HCT116 (cell line): ENCODE measurements around the gene FTSJ1. TPM values are rescaled to one million over a fixed set of nuclear protein-coding genes. Genes with fewer than 3 reads are reported as not detected.

Source experiments
- ATAC-seq: fragments of 200-7000 bp; cut with Tn5 transposase; 2 replicates; pipeline ENCODE4 v1.9.1; 2020; ENCODE audit warnings: mild to moderate bottlenecking, moderate library complexity
- BruUV-seq: library from RNA; stranded (reverse); fragments of 400-500 nt; replicated peaks from 2 replicates; lab custom pipeline; 2021; lab: Mats Ljungman, UMichigan
- CTCF ChIA-PET: fragments of 300-600 bp; sonication (Branson Sonifier 250); formaldehyde crosslinking; loops from one replicate; lab custom pipeline; 2021; ENCODE audit warnings: antibody characterized with exemption; lab: Charles Lee
- POLR2A ChIA-PET: fragments of 300-600, 350-600 bp; sonication (Branson Sonifier 250); formaldehyde crosslinking; loops from one replicate; lab custom pipeline; 2021; ENCODE audit warnings: antibody characterized with exemption; lab: Charles Lee
- RAD21 ChIA-PET, 2 experiments: fragments of 300-600 bp; sonication (Branson Sonifier 250); formaldehyde crosslinking; loops; one replicate each; lab custom pipeline; 2023; ENCODE audit warnings: low total read pairs in 2 of 2; ENCODE audit not compliant: uncharacterized antibody in 2 of 2, unreplicated experiment in 2 of 2, low non-redundant PET in 1 of 2; lab: Charles Lee
- DNase-seq: peaks from one replicate; pipeline ENCODE4 v3.0.0-alpha.2; 2010; ENCODE audit warnings: low read depth, low spot score
- H2AFZ ChIP-seq: fragments of 200-600 bp; shearing (Covaris generic), sonication (generic); 2 replicates; pipeline ENCODE4 v1.6.1; 2017; ENCODE audit warnings: low read depth, mixed run types, mixed read lengths, antibody characterized with exemption, low read length; ENCODE audit not compliant: poor library complexity, severe bottlenecking
- H3K27ac ChIP-seq: 2 replicates; pipeline ENCODE4 v1.5.1; 2012; ENCODE audit warnings: low read depth, low read length
- H3K27me3 ChIP-seq: fragments of 200-600 bp; sonication (generic); 2 replicates; pipeline ENCODE4 v1.6.1; 2016; ENCODE audit warnings: mixed run types, low read length, mixed read lengths; ENCODE audit not compliant: insufficient read depth
- H3K36me3 ChIP-seq, 2 experiments: fragments of 200-500 bp in 1 of 2; fragments of 200-600 bp in 1 of 2; sonication (Bioruptor generic) in 1 of 2; sonication (generic) in 1 of 2; 2 replicates each; pipeline versions ENCODE4 v1.5.1 to v1.6.1; 2014 to 2016; ENCODE audit warnings: low read length in 2 of 2, inconsistent platforms in 1 of 2, mixed read lengths in 1 of 2, mixed run types in 1 of 2; ENCODE audit not compliant: insufficient read depth in 2 of 2, control insufficient read depth in 1 of 2
- H3K4me1 ChIP-seq, 2 experiments: fragments of 200-600 bp in 1 of 2; sonication (generic) in 1 of 2; 2 replicates each; pipeline versions ENCODE4 v1.5.1 to v1.6.1; 2012 to 2017; ENCODE audit warnings: low read length in 2 of 2, inconsistent platforms in 1 of 2, mild to moderate bottlenecking in 1 of 2, mixed read lengths in 1 of 2, mixed run types in 1 of 2, moderate library complexity in 1 of 2; ENCODE audit not compliant: insufficient read depth in 2 of 2, control insufficient read depth in 1 of 2
- H3K4me2 ChIP-seq: fragments of 200-600 bp; sonication (generic); 2 replicates; pipeline ENCODE4 v1.6.1; 2017; ENCODE audit warnings: mixed run types, low read length, mixed read lengths
- H3K4me3 ChIP-seq, 2 experiments: fragments of 200-600 bp in 1 of 2; sonication (generic) in 1 of 2; replicated peaks in 1 of 2; 2 replicates each; pipeline ENCODE4 v1.5.1; 2011 to 2016; ENCODE audit warnings: low read length in 2 of 2, control low read depth in 1 of 2, low read depth in 1 of 2, mild to moderate bottlenecking in 1 of 2, mixed read lengths in 1 of 2, mixed run types in 1 of 2
- H3K79me2 ChIP-seq: fragments of 200-600 bp; sonication (generic); 2 replicates; pipeline ENCODE4 v1.6.1; 2017; ENCODE audit warnings: mild to moderate bottlenecking, mixed run types, low read length, moderate library complexity, mixed read lengths; ENCODE audit not compliant: insufficient read depth
- H3K9ac ChIP-seq: fragments of 200-600 bp; sonication (generic); 2 replicates; pipeline ENCODE4 v1.6.1; 2016; ENCODE audit warnings: low read length, mixed read lengths
- H3K9me2 ChIP-seq: fragments of 200-600 bp; sonication (generic), shearing (Covaris generic); 2 replicates; pipeline ENCODE4 v1.6.1; 2017; ENCODE audit warnings: mixed run types, mild to moderate bottlenecking, moderate library complexity; ENCODE audit not compliant: insufficient read depth
- H3K9me3 ChIP-seq, 2 experiments: fragments of 200-500 bp in 1 of 2; fragments of 200-600 bp in 1 of 2; sonication (Bioruptor generic) in 1 of 2; sonication (generic) in 1 of 2; 2 replicates each; pipeline ENCODE4 v1.6.1; 2014 to 2017; ENCODE audit warnings: low read length in 2 of 2, mixed read lengths in 2 of 2, inconsistent platforms in 1 of 2, low read depth in 1 of 2, mild to moderate bottlenecking in 1 of 2, mixed run types in 1 of 2, moderate library complexity in 1 of 2; ENCODE audit not compliant: control insufficient read depth in 1 of 2, insufficient read depth in 1 of 2
- H4K20me1 ChIP-seq: fragments of 200-600 bp; sonication (generic), shearing (Covaris generic); 2 replicates; pipeline ENCODE4 v1.6.1; 2017; ENCODE audit warnings: mixed run types, mild to moderate bottlenecking, moderate library complexity; ENCODE audit not compliant: insufficient read depth
- ATF3 ChIP-seq: IDR thresholded peaks from 2 replicates; pipeline ENCODE4 v1.6.1; 2012
- CEBPB ChIP-seq: IDR thresholded peaks from 2 replicates; pipeline ENCODE4 v1.6.1; 2012; ENCODE audit warnings: low read depth
- EGR1 ChIP-seq: IDR thresholded peaks from 2 replicates; pipeline ENCODE4 v1.6.1; 2012; ENCODE audit warnings: low read depth
- EZH2 ChIP-seq: fragments of 200-600 bp; sonication (generic); IDR thresholded peaks from 2 replicates; pipeline ENCODE4 v1.6.1; 2017; ENCODE audit warnings: antibody characterized with exemption, mixed run types
- EZH2phosphoT487 ChIP-seq: fragments of 200-600 bp; IDR thresholded peaks from 2 replicates; pipeline ENCODE4 v1.6.1; 2018; ENCODE audit warnings: antibody characterized with exemption, borderline replicate concordance
- FOSL1 ChIP-seq: IDR thresholded peaks from 2 replicates; pipeline ENCODE4 v1.6.1; 2012; ENCODE audit warnings: low read depth
- JUND ChIP-seq: IDR thresholded peaks from 2 replicates; pipeline ENCODE4 v1.6.1; 2012
- MAX ChIP-seq: IDR thresholded peaks from 2 replicates; pipeline ENCODE4 v1.6.1; 2012
- POLR2AphosphoS5 ChIP-seq: IDR thresholded peaks from 2 replicates; pipeline ENCODE4 v1.6.1; 2011; ENCODE audit warnings: mild to moderate bottlenecking, low read depth, low read length, moderate library complexity
- RAD21 ChIP-seq: IDR thresholded peaks from 2 replicates; pipeline ENCODE4 v1.6.1; 2012; ENCODE audit warnings: low read depth, mild to moderate bottlenecking
- REST ChIP-seq: IDR thresholded peaks from 2 replicates; pipeline ENCODE4 v1.6.1; 2012; ENCODE audit warnings: low read depth
- SP1 ChIP-seq: IDR thresholded peaks from 2 replicates; pipeline ENCODE4 v1.6.1; 2012; ENCODE audit warnings: low read depth
- TCF7L2 ChIP-seq: IDR thresholded peaks from 2 replicates; pipeline ENCODE4 v1.7.0; 2011; ENCODE audit warnings: borderline replicate concordance, inconsistent platforms; ENCODE audit not compliant: insufficient read depth, insufficient read length; ENCODE audit errors: extremely low read depth
- YY1 ChIP-seq: IDR thresholded peaks from 2 replicates; pipeline ENCODE4 v1.6.1; 2011; ENCODE audit warnings: low read length, low read depth, moderate library complexity, mild to moderate bottlenecking; ENCODE audit not compliant: insufficient replicate concordance; ENCODE audit errors: extremely low read depth
- ZBTB33 ChIP-seq: IDR thresholded peaks from 2 replicates; pipeline ENCODE4 v1.6.1; 2011; ENCODE audit warnings: mild to moderate bottlenecking, low read length, moderate library complexity; ENCODE audit not compliant: insufficient replicate concordance; ENCODE audit errors: extremely low read depth
- ZFX ChIP-seq: fragments of 450-650 bp; IDR thresholded peaks from 2 replicates; pipeline ENCODE4 v1.6.1; 2017
- ZNF274 ChIP-seq: fragments of 200-500 bp; sonication (Bioruptor generic); IDR thresholded peaks from 2 replicates; pipeline ENCODE4 v1.6.1; 2014; ENCODE audit warnings: mild to moderate bottlenecking, low read depth, low read length, inconsistent platforms
- intact Hi-C: fragments of 100-400 bp; cut with micrococcal nuclease; formaldehyde crosslinking; loops from 2 replicates; pipeline ENCODE4 v1.10.0; 2022
- total RNA-seq: library from RNA; stranded (reverse); gene quantifications from one replicate; pipeline ENCODE4 v1.2.1, GENCODE V29; 2021; ENCODE audit not compliant: unreplicated experiment

The FTSJ1 gene
- total RNA-seq, 1 experiment from 2014 or later, result 64.9 TPM

- no peak for TF ChIP-seq EZH2phosphoT487
- TF ChIP-seq ZBTB33, result no peak
- TF ChIP-seq RAD21, result no peak
- no peak for TF ChIP-seq EGR1
- no peak for TF ChIP-seq YY1
- no peak for TF ChIP-seq SP1
Measured at GRCh38 chrX:48477960-48478755, 2.2 kb downstream of the FTSJ1 start (continued).

GRCh38 chrX:48478806-48479205, 2.8 kb downstream of the FTSJ1 start:
- Histone ChIP-seq H3K4me3 (no peak overlapping the region), H2AFZ (no peak overlapping the region), H3K79me2 (peaks cover 41% of the 10 kb centered on the region), H3K4me2 (no peak overlapping the region), H4K20me1 (no peaks in the 10 kb centered on the region), H3K9me2 (no peaks in the 10 kb centered on the region), H3K4me1 (peaks cover 5 to 22% of the 10 kb centered on the region in 2 experiments; a peak in 3 of 4 replicates)
- ATAC-seq, result no peak
- ChIA-PET RAD21 (no interaction called here), POLR2A (no interaction called here), CTCF (no interaction called here)
- BruUV-seq, result no TSS peak
- intact Hi-C loops, result loop anchor here (10.0 kb wide), 1 partner anchor 96 kb away; the partner anchor contains the start of gene RBM3
- TF ChIP-seq ZNF274 (no peak), EGR1 (no peak), FOSL1 (no peak), YY1 (no peak), POLR2AphosphoS5 (no peak), CEBPB (no peak), REST (no peak), TCF7L2 (no peak), ATF3 (no peak), ZFX (no peak), SP1 (no peak), EZH2 (no peak), MAX (no peak), RAD21 (no peak), JUND (no peak)
- TF ChIP-seq, all 23 proteins: peak for 0
- H3K27me3 ChIP-seq, result no peaks in the 10 kb centered on the region
- no peak overlapping the region for H3K27ac ChIP-seq
- H3K9ac ChIP-seq, result no peak overlapping the region
- DNase-seq, result no peak
- no peaks in the 10 kb centered on the region for H3K9me3 ChIP-seq
- peaks cover 4 to 9% of the 10 kb centered on the region in 2 experiments; a peak in 2 of 4 replicates for H3K36me3 ChIP-seq
